Liver (tissue), 9 donors: ENCODE data around the gene DNAH5. TPM values are rescaled to one million over a fixed set of nuclear protein-coding genes. Genes with fewer than 3 reads are reported as not detected.

Source experiments
- DNase-seq: peaks from one replicate; pipeline ENCODE4 v3.0.0-alpha.2; 2017; ENCODE audit warnings: low spot score
- H3K27ac ChIP-seq, 2 donors: one replicate each; pipeline ENCODE4 v1.7.0; 2013; ENCODE audit warnings: inconsistent platforms in 2 of 2, low read length in 2 of 2, control low read depth in 1 of 2, low read depth in 1 of 2, mild to moderate bottlenecking in 1 of 2
- H3K27me3 ChIP-seq, 4 donors: one replicate each; pipeline versions ENCODE4 v1.6.1 to v1.7.0; 2013; ENCODE audit warnings: low read length in 3 of 4, inconsistent platforms in 1 of 4, mild to moderate bottlenecking in 1 of 4, moderate library complexity in 1 of 4; ENCODE audit not compliant: control insufficient read depth in 4 of 4, insufficient read depth in 4 of 4
- H3K36me3 ChIP-seq, 4 donors: one replicate each; pipeline versions ENCODE4 v1.6.1 to v1.7.0; 2013; ENCODE audit warnings: low read length in 3 of 4, mild to moderate bottlenecking in 3 of 4, low read depth in 1 of 4, moderate library complexity in 1 of 4; ENCODE audit not compliant: control insufficient read depth in 4 of 4, insufficient read depth in 3 of 4
- H3K4me1 ChIP-seq, 4 donors: one replicate each; pipeline versions ENCODE4 v1.6.1 to v1.7.0; 2013; ENCODE audit warnings: low read length in 3 of 4, mild to moderate bottlenecking in 3 of 4, moderate library complexity in 1 of 4; ENCODE audit not compliant: control insufficient read depth in 4 of 4, insufficient read depth in 4 of 4
- H3K4me3 ChIP-seq, 3 donors: one replicate each; pipeline versions ENCODE4 v1.6.1 to v1.7.0; 2013; ENCODE audit warnings: low read length in 3 of 3, control low read depth in 1 of 3, low read depth in 1 of 3, mild to moderate bottlenecking in 1 of 3
- H3K9ac ChIP-seq, 2 donors: one replicate each; pipeline ENCODE4 v1.7.0; 2013; ENCODE audit warnings: low read length in 2 of 2, mild to moderate bottlenecking in 2 of 2, moderate library complexity in 2 of 2, control low read depth in 1 of 2, low read depth in 1 of 2
- H3K9me3 ChIP-seq, 4 donors: one replicate each; pipeline versions ENCODE4 v1.6.1 to v1.7.0; 2013; ENCODE audit warnings: low read length in 3 of 4; ENCODE audit not compliant: control insufficient read depth in 4 of 4
- FOXA1 ChIP-seq: IDR thresholded peaks from 2 replicates; pipeline ENCODE4 v1.6.1; 2016; ENCODE audit warnings: antibody characterized with exemption
- GABPA ChIP-seq, 2 donors: IDR thresholded peaks in 1 of 2; conservative IDR thresholded peaks in 1 of 2; 2 replicates each; pipeline ENCODE4 v1.6.1; 2016; ENCODE audit warnings: antibody characterized with exemption in 2 of 2, mild to moderate bottlenecking in 1 of 2, moderate library complexity in 1 of 2
- HNF4A ChIP-seq, 2 donors: conservative IDR thresholded peaks; 2 replicates each; pipeline ENCODE4 v1.6.1; 2016; ENCODE audit warnings: antibody characterized with exemption in 2 of 2, mild to moderate bottlenecking in 2 of 2
- NR2F2 ChIP-seq: IDR thresholded peaks from 2 replicates; pipeline ENCODE4 v1.6.1; 2016; ENCODE audit warnings: antibody characterized with exemption
- REST ChIP-seq: IDR thresholded peaks from 2 replicates; pipeline ENCODE4 v1.6.1; 2016; ENCODE audit warnings: antibody characterized with exemption, mild to moderate bottlenecking
- RXRA ChIP-seq, 2 donors: IDR thresholded peaks; 2 replicates each; pipeline ENCODE4 v1.6.1; 2017 to 2018; ENCODE audit warnings: antibody characterized with exemption in 2 of 2, mild to moderate bottlenecking in 1 of 2
- SP1 ChIP-seq: IDR thresholded peaks from 2 replicates; pipeline ENCODE4 v1.6.1; 2018; ENCODE audit warnings: antibody characterized with exemption, mild to moderate bottlenecking
- YY1 ChIP-seq: IDR thresholded peaks from 2 replicates; pipeline ENCODE4 v1.6.1; 2016; ENCODE audit warnings: antibody characterized with exemption, mild to moderate bottlenecking
- WGBS: extraction: QIAGEN DNeasy Blood & Tissue Kit; methylation state at CpG from one replicate; pipeline ENCODE4 v1.1.7; 2013; 5-methylcytosine and 5-hydroxymethylcytosine counted together
- polyA plus RNA-seq, 2 donors: library from polyadenylated mRNA; stranded (reverse) in 1 of 2; unstranded in 1 of 2; fragments of 200-250 nt in 1 of 2; fragments of >200 nt in 1 of 2; fragmentation: Nextera tagmentation in 1 of 2; extraction: Ambion mirVana in 1 of 2; gene quantifications; one replicate each; pipeline versions ENCODE4 v1.2.1 to v1.2.3, GENCODE V29; 2013 to 2015
- total RNA-seq, 2 donors: library from RNA; depleted of rRNA; stranded (reverse); fragments of >200 nt; gene quantifications; one replicate each; pipeline ENCODE4 v1.2.3, GENCODE V29; 2014
- donor health status: healthy.
- donor health status: healthy.
- donor health status: healthy.
- donor health status: healthy.
- donor health status: healthy.

Gene DNAH5
- total and polyA plus RNA-seq, 4 donors = 0.19 to 14.8 (median 4.4) TPM

- H3K27ac ChIP-seq = no peak overlapping the region
- no peak for DNase-seq
- H3K4me1 ChIP-seq = peaks cover 0 to 3% (median 0%) of the 10 kb centered on the region in 4 donors
- H3K27me3 ChIP-seq = no peaks in the 10 kb centered on the region
- no peaks in the 10 kb centered on the region for H3K9me3 ChIP-seq
- no peak overlapping the region for H3K4me3 ChIP-seq
- H3K36me3 ChIP-seq = no peaks in the 10 kb centered on the region
- WGBS = 74% methylated on average over 2 of the region's 2 CpGs
- H3K9ac ChIP-seq = no peak overlapping the region
- TF ChIP-seq SP1 = no peak
- no peak for TF ChIP-seq GABPA (IDR thresholded peaks at IDR 0.05 in 1 of 2, conservative IDR thresholded peaks at IDR 0.05 in 1 of 2)
- TF ChIP-seq NR2F2 = no peak
- no peak for TF ChIP-seq HNF4A (conservative IDR thresholded peaks at IDR 0.05)
- TF ChIP-seq REST = no peak
- no peak for TF ChIP-seq RXRA (IDR thresholded peaks at IDR 0.05)
- no peak for TF ChIP-seq YY1
- no peak for TF ChIP-seq FOXA1
Measured at GRCh38 chr5:13643196-13643595, 301.3 kb downstream of the DNAH5 start.

Other genes with a start within 250 kb of the DNAH5 start
- gene TRIO, start 198.7 kb upstream of the DNAH5 start, total RNA-seq = 10 to 100 TPM; 21.9 to 86.2 TPM
- gene TRIO, start 198.7 kb upstream of the DNAH5 start, polyA plus RNA-seq = 10 to 100 TPM in 1 of 2 donors, 1 to 10 TPM in 1; 8.5 to 10.1 TPM